BE2C (cell line): Measurements from ENCODE around the gene ZNF827.

ENCODE experiments used
- DNase-seq: peaks from one replicate; pipeline ENCODE4 v3.0.0-alpha.2; 2020
- H3K27me3 ChIP-seq: fragments of 250-450 bp; sonication (Bioruptor Pico); 2 replicates; pipeline ENCODE4 v1.5.1; 2020; ENCODE audit warnings: mild to moderate bottlenecking
- H3K36me3 ChIP-seq: fragments of 250-450 bp; sonication (Bioruptor Pico); 2 replicates; pipeline ENCODE4 v1.5.1; 2020; ENCODE audit warnings: mild to moderate bottlenecking
- H3K4me1 ChIP-seq: fragments of 250-450 bp; sonication (Bioruptor Pico); 2 replicates; pipeline ENCODE4 v1.5.1; 2020
- H3K4me3 ChIP-seq: 2 replicates; pipeline ENCODE4 v1.5.1; 2011; ENCODE audit warnings: low read depth, low read length
- H3K9me3 ChIP-seq: fragments of 250-450 bp; sonication (Bioruptor Pico); 2 replicates; pipeline ENCODE4 v1.5.1; 2020
- CTCF ChIP-seq: IDR thresholded peaks from 2 replicates; pipeline ENCODE4 v1.5.1; 2012; ENCODE audit warnings: mild to moderate bottlenecking, low read depth, low read length

ZNF827 gene

GRCh38 chr4:145827885-145828284 is 110.7 kb downstream of the ZNF827 start:
- Histone ChIP-seq H3K9me3 (no peaks in the 10 kb centered on the region), H3K36me3 (peaks cover 3% of the 10 kb centered on the region), H3K27me3 (no peaks in the 10 kb centered on the region), H3K4me1 (peaks cover 13% of the 10 kb centered on the region), H3K4me3 (no peak overlapping the region)
- no peak for DNase-seq
- no peak for TF ChIP-seq CTCF

- Histone ChIP-seq H3K27me3 (no peaks in the 10 kb centered on the region), H3K36me3 (peaks cover 3% of the 10 kb centered on the region), H3K4me1 (peaks cover 13% of the 10 kb centered on the region), H3K4me3 (no peak overlapping the region), H3K9me3 (no peaks in the 10 kb centered on the region)
- TF ChIP-seq CTCF, result no peak
- DNase-seq, result no peak
These were observed 113.4 kb downstream of the ZNF827 start for GRCh38 chr4:145825255-145825654.

GRCh38 chr4:145824463-145824862 is 114.2 kb downstream of the ZNF827 start:
- no peaks in the 10 kb centered on the region for H3K27me3 ChIP-seq
- H3K4me3 ChIP-seq, result no peak overlapping the region
- TF ChIP-seq CTCF, result no peak; the same call in 1 of the 2 replicates
- peak; percentile 84 for DNase-seq
- H3K36me3 ChIP-seq, result peaks cover 3% of the 10 kb centered on the region
- no peaks in the 10 kb centered on the region for H3K9me3 ChIP-seq
- peaks cover 13% of the 10 kb centered on the region for H3K4me1 ChIP-seq

- H3K36me3 ChIP-seq, result peaks cover 3% of the 10 kb centered on the region; the same call in 1 of the 2 replicates
- no peak for TF ChIP-seq CTCF
- no peak for DNase-seq
- H3K27me3 ChIP-seq, result no peaks in the 10 kb centered on the region
- H3K4me1 ChIP-seq, result peaks cover 13% of the 10 kb centered on the region
- H3K9me3 ChIP-seq, result no peaks in the 10 kb centered on the region
- no peak overlapping the region for H3K4me3 ChIP-seq
These were observed 114.9 kb downstream of the ZNF827 start for GRCh38 chr4:145823743-145824142.

GRCh38 chr4:145822581-145822980 is 116.0 kb downstream of the ZNF827 start:
- no peaks in the 10 kb centered on the region for H3K9me3 ChIP-seq
- no peak for DNase-seq
- H3K4me3 ChIP-seq, result no peak overlapping the region
- no peak for TF ChIP-seq CTCF
- H3K36me3 ChIP-seq, result peaks cover 3% of the 10 kb centered on the region; the same call in 1 of the 2 replicates
- H3K27me3 ChIP-seq, result no peaks in the 10 kb centered on the region
- H3K4me1 ChIP-seq, result peaks cover 13% of the 10 kb centered on the region

GRCh38 chr4:145822181-145822580 is 116.4 kb downstream of the ZNF827 start:
- H3K4me1 ChIP-seq, result peaks cover 13% of the 10 kb centered on the region

More at GRCh38 chr4:145822181-145822580, 116.4 kb downstream of the ZNF827 start:
- Histone ChIP-seq H3K9me3 (no peaks in the 10 kb centered on the region), H3K36me3 (peaks cover 3% of the 10 kb centered on the region; the same call in 1 of the 2 replicates), H3K4me3 (no peak overlapping the region), H3K27me3 (no peaks in the 10 kb centered on the region)
- no peak for DNase-seq
- no peak for TF ChIP-seq CTCF
